GM12878 (cell line): Measurements from ENCODE around the gene GOLGA2. TPM values are rescaled to one million over a fixed set of nuclear protein-coding genes. Genes with fewer than 3 reads are reported as not detected.

Source experiments
- ATAC-seq: fragments of 200-7000 bp; cut with Tn5 transposase; 3 replicates; pipeline ENCODE4 v1.9.1; 2020; ENCODE audit warnings: mild to moderate bottlenecking, moderate library complexity
- BruUV-seq: library from RNA; stranded (reverse); fragments of 400-500 nt; replicated peaks from 2 replicates; lab custom pipeline; 2021; lab: Mats Ljungman, UMichigan
- CTCF ChIA-PET: fragments of 300-600 bp; sonication (Branson Sonifier 250); formaldehyde crosslinking; extraction: SDS; loops from one replicate; lab custom pipeline; 2021; ENCODE audit warnings: inconsistent platforms; lab: Yijun Ruan, JAX
- POLR2A ChIA-PET: fragments of 350-600 bp; formaldehyde crosslinking; extraction: SDS; loops from one replicate; lab custom pipeline; 2021; ENCODE audit warnings: inconsistent platforms; lab: Charles Lee
- RAD21 ChIA-PET: fragments of 300-600 bp; sonication (Branson Sonifier 250); formaldehyde crosslinking; loops from one replicate; lab custom pipeline; 2023; ENCODE audit warnings: antibody characterized with exemption; ENCODE audit not compliant: unreplicated experiment; lab: Charles Lee
- SMC1A ChIA-PET: fragments of 300-600 bp; sonication (Branson Sonifier 250); formaldehyde crosslinking; loops from one replicate; lab custom pipeline; 2023; ENCODE audit not compliant: unreplicated experiment, uncharacterized antibody; lab: Charles Lee
- DNase-seq: peaks from one replicate; pipeline ENCODE4 v3.0.0-alpha.2; 2011; ENCODE audit warnings: low read depth, low spot score
- FAIRE-seq: peaks from 3 replicates; lab custom pipeline; 2011; peaks lifted over from hg19 to GRCh38; lab: Jason Lieb, UNC
- H2AFZ ChIP-seq: 2 replicates; pipeline ENCODE4 v1.6.0; 2011; ENCODE audit warnings: low read depth, low read length, control low read depth; ENCODE audit not compliant: control insufficient read depth
- H3K27ac ChIP-seq: 2 replicates; pipeline ENCODE4 v1.5.1; 2011; ENCODE audit warnings: control low read depth; ENCODE audit not compliant: control insufficient read depth, insufficient read depth
- H3K27me3 ChIP-seq, 2 experiments: replicated peaks in 1 of 2; 2 replicates each; pipeline versions ENCODE4 v1.6.0 to v1.6.1; 2011; ENCODE audit warnings: low read length in 1 of 2; ENCODE audit not compliant: control insufficient read depth in 2 of 2, insufficient read depth in 2 of 2
- H3K36me3 ChIP-seq, 2 experiments: 2 replicates each; pipeline ENCODE4 v1.5.1; 2011; ENCODE audit warnings: low read length in 1 of 2; ENCODE audit not compliant: control insufficient read depth in 2 of 2, insufficient read depth in 2 of 2
- H3K4me1 ChIP-seq: 2 replicates; pipeline ENCODE4 v1.6.1; 2011; ENCODE audit warnings: mild to moderate bottlenecking, low read length, moderate library complexity, mixed read lengths; ENCODE audit not compliant: control insufficient read depth, insufficient read depth
- H3K4me2 ChIP-seq: 2 replicates; pipeline ENCODE4 v1.6.0; 2011; ENCODE audit warnings: control low read depth; ENCODE audit not compliant: control insufficient read depth, insufficient read depth
- H3K4me3 ChIP-seq: fragments of 200-600 bp; sonication (generic); 2 replicates; pipeline ENCODE4 v1.5.1; 2016
- H3K79me2 ChIP-seq: 2 replicates; pipeline ENCODE4 v1.6.0; 2011; ENCODE audit warnings: low read length; ENCODE audit not compliant: control insufficient read depth, insufficient read depth
- H3K9ac ChIP-seq: 2 replicates; pipeline ENCODE4 v1.8.0; 2011; ENCODE audit warnings: low read length, control low read depth, mixed read lengths; ENCODE audit not compliant: control insufficient read depth, insufficient read depth
- H3K9me3 ChIP-seq: replicated peaks from 3 replicates; pipeline ENCODE4 v1.5.1; 2011; ENCODE audit warnings: mild to moderate bottlenecking, low read length; ENCODE audit not compliant: control insufficient read depth, insufficient read depth
- H4K20me1 ChIP-seq: 2 replicates; pipeline ENCODE4 v1.6.0; 2011; ENCODE audit not compliant: control insufficient read depth, insufficient read depth
- BACH1 ChIP-seq: fragments of 450-650 bp; IDR thresholded peaks from 2 replicates; pipeline ENCODE4 v1.6.1; 2017; ENCODE audit warnings: mild to moderate bottlenecking, borderline replicate concordance
- IKZF1 ChIP-seq: fragments of 450-650 bp; conservative IDR thresholded peaks from 2 replicates; pipeline ENCODE4 v1.6.1; 2017; ENCODE audit warnings: antibody characterized with exemption, mild to moderate bottlenecking
- NFYB ChIP-seq: IDR thresholded peaks from 2 replicates; pipeline ENCODE4 v1.6.1; 2011; ENCODE audit warnings: low read depth, mild to moderate bottlenecking, low read length, improper control_type of control experiment, moderate library complexity; ENCODE audit not compliant: insufficient read depth
- RFX5 ChIP-seq: IDR thresholded peaks from 2 replicates; pipeline ENCODE4 v1.6.1; 2011; ENCODE audit warnings: low read depth, low read length, improper control_type of control experiment
- TCF3 ChIP-seq: IDR thresholded peaks from 2 replicates; pipeline ENCODE4 v1.6.1; 2012; ENCODE audit warnings: low read depth, mild to moderate bottlenecking, low read length, borderline replicate concordance; ENCODE audit not compliant: insufficient read depth
- ZNF217 ChIP-seq: fragments of 450-650 bp; IDR thresholded peaks from 2 replicates; pipeline ENCODE4 v1.6.1; 2017; ENCODE audit warnings: antibody characterized with exemption, mild to moderate bottlenecking
- WGBS: methylation state at CpG from one replicate; pipeline ENCODE4 v1.1.6; 2016; ENCODE audit warnings: low lambda C conversion rate; ENCODE audit not compliant: insufficient replicate concordance, insufficient coverage; ENCODE audit errors: missing lambda C conversion rate; 5-methylcytosine and 5-hydroxymethylcytosine counted together
- in situ Hi-C: fragments of 300-500 bp; cut with MboI; formaldehyde crosslinking; loops from 9 replicates; pipeline ENCODE4 v1.14.3; 2018; ENCODE audit warnings: mixed read lengths
- intact Hi-C: fragments of 100-400 bp; cut with micrococcal nuclease; formaldehyde crosslinking; loops from one replicate; pipeline ENCODE4 v1.14.2; 2022; ENCODE audit not compliant: unreplicated experiment
- polyA plus RNA-seq, 11 experiments: library from polyadenylated mRNA; depleted of rRNA in 4 of 11; unstranded in 6 of 11; stranded (reverse) in 5 of 11; fragments of >200 nt; fragmentation: Nextera tagmentation in 4 of 11; fragmentation: Illumina TruSeq in 1 of 11; extraction: Ambion mirVana in 4 of 11; extraction: Trizol in 1 of 11; gene quantifications; 1 replicate in 1 of 11; 2 replicates in 10 of 11; pipeline versions ENCODE4 v1.2.1 to v1.2.3, GENCODE V29; 2011 to 2016; ENCODE audit warnings: inconsistent platforms in 2 of 11, missing spikeins in 2 of 11, low read depth in 1 of 11
- total RNA-seq, 4 experiments: library from RNA; depleted of rRNA in 3 of 4; stranded (reverse); fragments of >200 nt in 3 of 4; fragmentation: Illumina TruSeq in 1 of 4; extraction: Trizol in 1 of 4; gene quantifications; 2 replicates each; pipeline versions ENCODE4 v1.2.1 to v1.2.3, GENCODE V29; 2013 to 2021
- TF ChIP-seq, protein P1 (sequence below): fragments of 450-650 bp; IDR thresholded peaks from 2 replicates; pipeline ENCODE4 v1.6.1; 2017; ENCODE audit warnings: mild to moderate bottlenecking, moderate library complexity
- TF ChIP-seq, protein P2 (sequence below): IDR thresholded peaks from 2 replicates; pipeline ENCODE4 v1.6.1; 2012; ENCODE audit warnings: low read length, inconsistent platforms
- TF ChIP-seq, protein P3 (sequence below), 3 experiments: IDR thresholded peaks in 2 of 3; conservative IDR thresholded peaks in 1 of 3; 2 replicates each; pipeline ENCODE4 v1.5.1; 2011; ENCODE audit warnings: low read depth in 3 of 3, low read length in 3 of 3, mild to moderate bottlenecking in 3 of 3, control low read depth in 2 of 3, moderate library complexity in 2 of 3, inconsistent platforms in 1 of 3, mixed read lengths in 1 of 3; ENCODE audit not compliant: control insufficient read depth in 2 of 3, insufficient read depth in 1 of 3; ENCODE audit errors: extremely low read depth in 1 of 3
- TF ChIP-seq, protein P4 (sequence below): fragments of 150-350 bp; IDR thresholded peaks from 2 replicates; pipeline ENCODE4 v1.6.1; 2014; ENCODE audit warnings: mild to moderate bottlenecking, low read depth, low read length
- TF ChIP-seq, protein P5 (sequence below): fragments of 450-650 bp; IDR thresholded peaks from 2 replicates; pipeline ENCODE4 v1.6.1; 2014; ENCODE audit warnings: mild to moderate bottlenecking

GOLGA2 gene
- total and polyA plus RNA-seq, 10 of the 15 experiments (the other 5 are each of a cell fraction or from before 2014, with no cell fraction given), result 5.9 to 32.6 (median 19.7) TPM

DNA sequence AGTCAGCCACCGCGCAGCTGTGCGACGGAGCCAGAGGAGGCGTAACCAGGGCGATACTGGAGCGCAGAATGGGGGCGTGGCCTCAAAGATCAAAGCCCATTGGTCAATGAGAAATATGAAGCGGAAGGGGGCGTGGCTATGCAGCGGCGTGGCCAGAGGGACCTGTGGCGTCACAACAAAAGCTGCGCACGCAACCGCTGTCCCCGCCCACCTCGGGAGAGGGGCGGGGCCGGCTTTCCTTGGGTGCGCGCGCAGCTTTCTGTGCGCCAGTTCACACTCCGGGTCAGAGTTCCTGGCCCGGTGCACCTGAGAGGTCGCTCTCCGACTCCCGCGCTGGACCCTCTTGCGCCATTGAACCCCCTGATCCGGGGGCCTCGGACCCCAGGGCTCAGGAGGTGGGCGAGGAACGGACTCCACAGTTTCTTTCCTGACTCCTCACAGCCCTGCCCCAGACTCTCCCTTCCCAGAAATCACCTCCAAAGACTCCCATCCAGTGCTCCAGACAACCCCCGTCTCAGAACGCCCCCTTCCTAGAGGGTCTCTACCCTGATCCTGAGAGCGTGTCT lies 284 bp upstream of the GOLGA2 start, which contains the start of gene SWI5 (continued):
- peak; percentile 82 for TF ChIP-seq IKZF1
- TF ChIP-seq, protein P1, sequence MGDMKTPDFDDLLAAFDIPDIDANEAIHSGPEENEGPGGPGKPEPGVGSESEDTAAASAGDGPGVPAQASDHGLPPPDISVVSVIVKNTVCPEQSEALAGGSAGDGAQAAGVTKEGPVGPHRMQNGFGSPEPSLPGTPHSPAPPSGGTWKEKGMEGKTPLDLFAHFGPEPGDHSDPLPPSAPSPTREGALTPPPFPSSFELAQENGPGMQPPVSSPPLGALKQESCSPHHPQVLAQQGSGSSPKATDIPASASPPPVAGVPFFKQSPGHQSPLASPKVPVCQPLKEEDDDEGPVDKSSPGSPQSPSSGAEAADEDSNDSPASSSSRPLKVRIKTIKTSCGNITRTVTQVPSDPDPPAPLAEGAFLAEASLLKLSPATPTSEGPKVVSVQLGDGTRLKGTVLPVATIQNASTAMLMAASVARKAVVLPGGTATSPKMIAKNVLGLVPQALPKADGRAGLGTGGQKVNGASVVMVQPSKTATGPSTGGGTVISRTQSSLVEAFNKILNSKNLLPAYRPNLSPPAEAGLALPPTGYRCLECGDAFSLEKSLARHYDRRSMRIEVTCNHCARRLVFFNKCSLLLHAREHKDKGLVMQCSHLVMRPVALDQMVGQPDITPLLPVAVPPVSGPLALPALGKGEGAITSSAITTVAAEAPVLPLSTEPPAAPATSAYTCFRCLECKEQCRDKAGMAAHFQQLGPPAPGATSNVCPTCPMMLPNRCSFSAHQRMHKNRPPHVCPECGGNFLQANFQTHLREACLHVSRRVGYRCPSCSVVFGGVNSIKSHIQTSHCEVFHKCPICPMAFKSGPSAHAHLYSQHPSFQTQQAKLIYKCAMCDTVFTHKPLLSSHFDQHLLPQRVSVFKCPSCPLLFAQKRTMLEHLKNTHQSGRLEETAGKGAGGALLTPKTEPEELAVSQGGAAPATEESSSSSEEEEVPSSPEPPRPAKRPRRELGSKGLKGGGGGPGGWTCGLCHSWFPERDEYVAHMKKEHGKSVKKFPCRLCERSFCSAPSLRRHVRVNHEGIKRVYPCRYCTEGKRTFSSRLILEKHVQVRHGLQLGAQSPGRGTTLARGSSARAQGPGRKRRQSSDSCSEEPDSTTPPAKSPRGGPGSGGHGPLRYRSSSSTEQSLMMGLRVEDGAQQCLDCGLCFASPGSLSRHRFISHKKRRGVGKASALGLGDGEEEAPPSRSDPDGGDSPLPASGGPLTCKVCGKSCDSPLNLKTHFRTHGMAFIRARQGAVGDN, result peak; percentile 84
- no peak for TF ChIP-seq ZNF217
- TF ChIP-seq, protein P2, sequence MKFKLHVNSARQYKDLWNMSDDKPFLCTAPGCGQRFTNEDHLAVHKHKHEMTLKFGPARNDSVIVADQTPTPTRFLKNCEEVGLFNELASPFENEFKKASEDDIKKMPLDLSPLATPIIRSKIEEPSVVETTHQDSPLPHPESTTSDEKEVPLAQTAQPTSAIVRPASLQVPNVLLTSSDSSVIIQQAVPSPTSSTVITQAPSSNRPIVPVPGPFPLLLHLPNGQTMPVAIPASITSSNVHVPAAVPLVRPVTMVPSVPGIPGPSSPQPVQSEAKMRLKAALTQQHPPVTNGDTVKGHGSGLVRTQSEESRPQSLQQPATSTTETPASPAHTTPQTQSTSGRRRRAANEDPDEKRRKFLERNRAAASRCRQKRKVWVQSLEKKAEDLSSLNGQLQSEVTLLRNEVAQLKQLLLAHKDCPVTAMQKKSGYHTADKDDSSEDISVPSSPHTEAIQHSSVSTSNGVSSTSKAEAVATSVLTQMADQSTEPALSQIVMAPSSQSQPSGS, result no peak
- 0 out of 2 replicates have a peak, but pooled peaks have one; percentile 3 for TF ChIP-seq TCF3

DNA sequence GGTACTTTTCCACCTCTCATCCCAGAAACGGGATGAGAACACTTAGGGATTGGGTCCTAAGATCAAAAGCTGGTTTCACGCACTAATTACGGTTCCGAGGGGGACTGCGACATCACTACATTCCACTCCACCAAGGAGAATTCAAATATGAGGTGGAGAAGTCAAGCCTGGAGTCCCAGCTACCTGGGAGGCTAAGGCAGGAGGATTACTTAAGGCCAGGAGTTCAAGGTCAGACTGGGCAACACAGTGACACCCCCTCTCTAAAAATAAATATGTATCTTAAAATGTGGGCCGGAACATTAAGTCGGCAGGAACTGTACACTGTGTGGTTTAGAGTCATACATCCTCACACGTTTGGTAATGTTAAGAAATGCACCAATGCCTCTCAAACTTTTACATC lies 1.6 kb downstream of the GOLGA2 start:
- in situ Hi-C loops, result no loop called here
- no peaks in the 10 kb centered on the region for H3K9me3 ChIP-seq
- H3K27me3 ChIP-seq, result no peaks in the 10 kb centered on the region
- ChIA-PET POLR2A (no interaction called here), RAD21 (no interaction called here), SMC1A (no interaction called here), CTCF (interaction anchor here (3.5 kb wide), 1 partner anchor 20 kb away, joined by 11 read pairs; no protein-coding TSS in a partner anchor)
- 85% methylated on average over 8 of the region's 8 CpGs for WGBS
- DNase-seq (no peak), ATAC-seq (no peak), FAIRE-seq (no peak)
- peak overlapping the region; percentile 99; the same call in 1 of the 2 replicates for H3K4me3 ChIP-seq
- peaks cover 2 to 7% of the 10 kb centered on the region in 2 experiments for H3K36me3 ChIP-seq
- H2AFZ ChIP-seq, result no peak overlapping the region
- H3K27ac ChIP-seq, result 0 out of 2 replicates have a peak overlapping the region, but pooled peaks have one; percentile 11
- no TSS peak for BruUV-seq
- H3K4me2 ChIP-seq, result peak overlapping the region; percentile 88
- 0 out of 2 replicates have a peak, but pooled peaks cover 4% of the 10 kb centered on the region for H3K4me1 ChIP-seq
- H4K20me1 ChIP-seq, result no peaks in the 10 kb centered on the region
- H3K9ac ChIP-seq, result peak overlapping the region; percentile 95; the same call in 1 of the 2 replicates
- H3K79me2 ChIP-seq, result peaks cover 20% of the 10 kb centered on the region
- intact Hi-C loops, result no loop called here
- TF ChIP-seq, protein P3, sequence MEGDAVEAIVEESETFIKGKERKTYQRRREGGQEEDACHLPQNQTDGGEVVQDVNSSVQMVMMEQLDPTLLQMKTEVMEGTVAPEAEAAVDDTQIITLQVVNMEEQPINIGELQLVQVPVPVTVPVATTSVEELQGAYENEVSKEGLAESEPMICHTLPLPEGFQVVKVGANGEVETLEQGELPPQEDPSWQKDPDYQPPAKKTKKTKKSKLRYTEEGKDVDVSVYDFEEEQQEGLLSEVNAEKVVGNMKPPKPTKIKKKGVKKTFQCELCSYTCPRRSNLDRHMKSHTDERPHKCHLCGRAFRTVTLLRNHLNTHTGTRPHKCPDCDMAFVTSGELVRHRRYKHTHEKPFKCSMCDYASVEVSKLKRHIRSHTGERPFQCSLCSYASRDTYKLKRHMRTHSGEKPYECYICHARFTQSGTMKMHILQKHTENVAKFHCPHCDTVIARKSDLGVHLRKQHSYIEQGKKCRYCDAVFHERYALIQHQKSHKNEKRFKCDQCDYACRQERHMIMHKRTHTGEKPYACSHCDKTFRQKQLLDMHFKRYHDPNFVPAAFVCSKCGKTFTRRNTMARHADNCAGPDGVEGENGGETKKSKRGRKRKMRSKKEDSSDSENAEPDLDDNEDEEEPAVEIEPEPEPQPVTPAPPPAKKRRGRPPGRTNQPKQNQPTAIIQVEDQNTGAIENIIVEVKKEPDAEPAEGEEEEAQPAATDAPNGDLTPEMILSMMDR (IDR thresholded peaks at IDR 0.05 in 2 of 3, conservative IDR thresholded peaks at IDR 0.05 in 1 of 3; ENCODE audit: control insufficient read depth in 2 of 3, extremely low read depth in 1 of 3, insufficient read depth in 1 of 3, low read depth in 3 of 3, low read length in 3 of 3), result no peak
- TF ChIP-seq RFX5 (no peak), NFYB (no peak), BACH1 (no peak)
- TF ChIP-seq, protein P4, sequence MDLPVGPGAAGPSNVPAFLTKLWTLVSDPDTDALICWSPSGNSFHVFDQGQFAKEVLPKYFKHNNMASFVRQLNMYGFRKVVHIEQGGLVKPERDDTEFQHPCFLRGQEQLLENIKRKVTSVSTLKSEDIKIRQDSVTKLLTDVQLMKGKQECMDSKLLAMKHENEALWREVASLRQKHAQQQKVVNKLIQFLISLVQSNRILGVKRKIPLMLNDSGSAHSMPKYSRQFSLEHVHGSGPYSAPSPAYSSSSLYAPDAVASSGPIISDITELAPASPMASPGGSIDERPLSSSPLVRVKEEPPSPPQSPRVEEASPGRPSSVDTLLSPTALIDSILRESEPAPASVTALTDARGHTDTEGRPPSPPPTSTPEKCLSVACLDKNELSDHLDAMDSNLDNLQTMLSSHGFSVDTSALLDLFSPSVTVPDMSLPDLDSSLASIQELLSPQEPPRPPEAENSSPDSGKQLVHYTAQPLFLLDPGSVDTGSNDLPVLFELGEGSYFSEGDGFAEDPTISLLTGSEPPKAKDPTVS, result no peak
- TF ChIP-seq, protein P5, sequence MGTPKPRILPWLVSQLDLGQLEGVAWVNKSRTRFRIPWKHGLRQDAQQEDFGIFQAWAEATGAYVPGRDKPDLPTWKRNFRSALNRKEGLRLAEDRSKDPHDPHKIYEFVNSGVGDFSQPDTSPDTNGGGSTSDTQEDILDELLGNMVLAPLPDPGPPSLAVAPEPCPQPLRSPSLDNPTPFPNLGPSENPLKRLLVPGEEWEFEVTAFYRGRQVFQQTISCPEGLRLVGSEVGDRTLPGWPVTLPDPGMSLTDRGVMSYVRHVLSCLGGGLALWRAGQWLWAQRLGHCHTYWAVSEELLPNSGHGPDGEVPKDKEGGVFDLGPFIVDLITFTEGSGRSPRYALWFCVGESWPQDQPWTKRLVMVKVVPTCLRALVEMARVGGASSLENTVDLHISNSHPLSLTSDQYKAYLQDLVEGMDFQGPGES, result no peak
